Loucy (cell line): Measurements from ENCODE around the gene TICRR.

Experiments
- EZH2phosphoT487 ChIP-seq: fragments of 200-600 bp; IDR thresholded peaks from 2 replicates; pipeline ENCODE4 v1.6.1; 2018; ENCODE audit warnings: antibody characterized with exemption, mild to moderate bottlenecking, moderate library complexity, borderline replicate concordance
- TF ChIP-seq, protein P1 (sequence below): fragments of 200-600 bp; sonication (generic); conservative IDR thresholded peaks from 2 replicates; pipeline ENCODE4 v1.5.1; 2014; ENCODE audit warnings: mild to moderate bottlenecking, antibody characterized with exemption, low read length

DNA sequence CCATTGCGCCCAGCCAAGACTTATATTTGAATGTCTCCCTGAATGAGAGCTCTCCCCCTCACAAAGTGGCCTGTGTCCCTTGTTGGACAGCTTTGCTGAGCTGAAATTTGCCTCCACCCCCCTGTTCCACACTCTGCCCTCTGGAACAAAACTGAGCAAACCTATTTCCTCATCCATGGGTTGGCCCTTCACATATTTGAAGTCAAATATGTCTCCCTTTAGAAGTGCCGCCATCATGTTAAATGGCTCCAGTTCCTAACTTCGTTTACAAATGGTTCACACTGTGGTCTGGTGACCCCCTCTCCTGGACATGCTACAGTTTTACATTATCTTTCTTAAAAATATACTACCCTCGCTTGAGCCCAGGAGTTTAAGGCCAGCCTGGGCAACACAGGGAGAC, 99.3 kb downstream of the TICRR start:
- TF ChIP-seq, protein P1, sequence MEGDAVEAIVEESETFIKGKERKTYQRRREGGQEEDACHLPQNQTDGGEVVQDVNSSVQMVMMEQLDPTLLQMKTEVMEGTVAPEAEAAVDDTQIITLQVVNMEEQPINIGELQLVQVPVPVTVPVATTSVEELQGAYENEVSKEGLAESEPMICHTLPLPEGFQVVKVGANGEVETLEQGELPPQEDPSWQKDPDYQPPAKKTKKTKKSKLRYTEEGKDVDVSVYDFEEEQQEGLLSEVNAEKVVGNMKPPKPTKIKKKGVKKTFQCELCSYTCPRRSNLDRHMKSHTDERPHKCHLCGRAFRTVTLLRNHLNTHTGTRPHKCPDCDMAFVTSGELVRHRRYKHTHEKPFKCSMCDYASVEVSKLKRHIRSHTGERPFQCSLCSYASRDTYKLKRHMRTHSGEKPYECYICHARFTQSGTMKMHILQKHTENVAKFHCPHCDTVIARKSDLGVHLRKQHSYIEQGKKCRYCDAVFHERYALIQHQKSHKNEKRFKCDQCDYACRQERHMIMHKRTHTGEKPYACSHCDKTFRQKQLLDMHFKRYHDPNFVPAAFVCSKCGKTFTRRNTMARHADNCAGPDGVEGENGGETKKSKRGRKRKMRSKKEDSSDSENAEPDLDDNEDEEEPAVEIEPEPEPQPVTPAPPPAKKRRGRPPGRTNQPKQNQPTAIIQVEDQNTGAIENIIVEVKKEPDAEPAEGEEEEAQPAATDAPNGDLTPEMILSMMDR: no peak
- no peak for TF ChIP-seq EZH2phosphoT487
